NCI-H2081 treated with DMSO at 0.1 percent for 48 hours (cell line): ENCODE data around the gene DYRK3.

ENCODE experiments used
- DNase-seq: peaks from one replicate; lab custom pipeline; 2025; lab: John Stamatoyannopoulos, UW

The DYRK3 gene

GRCh38 chr1:206661161-206661820 is 26.0 kb downstream of the DYRK3 start:
- no peak for DNase-seq

DNA sequence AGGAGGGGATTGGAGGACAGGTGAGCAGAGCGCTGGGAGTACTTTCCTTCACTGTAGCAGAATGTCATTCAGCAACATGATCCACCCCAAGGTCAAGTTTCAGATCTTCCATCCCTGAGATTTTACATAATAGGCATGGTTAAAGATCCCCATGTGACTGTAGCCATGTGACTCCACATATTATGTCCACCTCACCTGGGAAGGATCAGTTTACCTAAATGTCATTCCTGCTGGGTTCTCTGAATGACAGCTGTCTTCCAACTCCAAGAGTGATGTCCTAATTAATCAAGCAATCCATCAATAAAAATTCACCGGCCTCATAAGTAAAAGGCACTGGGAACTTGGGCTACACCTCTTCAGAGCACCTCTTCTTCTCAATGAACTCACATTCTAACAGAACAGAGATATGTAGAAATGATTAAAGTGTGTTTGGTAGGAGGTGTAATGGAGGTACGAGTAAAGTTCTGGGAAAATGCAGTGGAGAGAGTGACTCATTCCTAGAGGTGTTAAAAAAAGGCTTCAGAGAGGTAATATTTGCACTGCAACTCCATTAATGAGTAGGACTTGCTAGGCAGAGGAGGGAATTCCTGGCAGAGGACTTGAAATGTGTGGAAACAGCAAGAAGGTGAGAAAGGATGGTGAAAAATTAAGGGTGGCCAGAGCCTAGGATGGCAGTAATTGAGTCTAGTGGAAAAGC is 27.2 kb downstream of the DYRK3 start:
- DNase-seq, result no peak

DNA sequence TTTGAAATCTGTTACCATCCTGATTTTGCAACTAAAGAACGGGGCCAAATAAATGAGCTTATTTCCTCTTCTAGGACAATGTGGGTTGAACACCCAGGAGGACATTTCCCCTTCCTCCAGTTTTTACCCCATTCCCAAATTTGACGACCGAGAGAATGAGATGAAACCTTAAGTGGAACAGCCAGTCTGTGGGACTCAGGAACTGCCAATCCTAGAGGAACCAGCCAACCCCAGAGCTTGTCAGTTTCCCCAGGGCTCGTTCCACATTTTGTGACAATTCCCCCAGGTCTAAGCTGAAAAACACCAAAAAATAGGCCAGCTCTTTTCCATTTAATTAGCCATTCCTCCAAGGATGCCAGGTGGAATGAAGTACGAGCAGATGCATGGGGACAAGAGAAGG is 28.0 kb downstream of the DYRK3 start:
- DNase-seq, result no peak

- DNase-seq, result no peak
These were observed 28.7 kb downstream of the DYRK3 start for GRCh38 chr1:206663832-206664652.

GRCh38 chr1:206664740-206665139 is 29.4 kb downstream of the DYRK3 start:
- DNase-seq, result no peak

DNA sequence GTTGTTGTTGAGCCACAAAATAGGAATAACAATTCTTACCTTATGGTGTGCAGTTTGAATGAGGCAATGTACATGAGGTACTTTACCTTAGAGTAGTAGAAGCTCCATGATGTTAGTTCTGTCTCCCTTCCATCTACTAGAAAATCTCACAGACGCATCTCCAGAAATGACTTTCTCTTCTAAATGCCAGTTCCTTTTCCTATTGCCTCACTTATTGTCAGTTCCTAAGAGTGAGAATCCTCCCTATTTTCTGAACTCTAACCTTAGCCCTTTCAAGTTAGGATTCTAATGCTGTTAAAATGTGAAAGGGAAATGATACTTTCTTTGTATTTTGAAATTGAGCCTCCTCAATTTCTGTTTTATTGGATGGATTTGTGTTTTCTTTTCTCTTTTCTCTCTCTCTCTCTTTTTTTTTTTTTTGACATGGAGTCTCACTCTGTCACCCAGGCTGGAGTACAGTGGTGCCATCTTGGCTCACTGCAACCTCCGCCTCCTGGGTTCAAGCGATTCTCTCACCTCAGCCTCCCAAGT is 30.8 kb downstream of the DYRK3 start:
- DNase-seq, result no peak

DNA sequence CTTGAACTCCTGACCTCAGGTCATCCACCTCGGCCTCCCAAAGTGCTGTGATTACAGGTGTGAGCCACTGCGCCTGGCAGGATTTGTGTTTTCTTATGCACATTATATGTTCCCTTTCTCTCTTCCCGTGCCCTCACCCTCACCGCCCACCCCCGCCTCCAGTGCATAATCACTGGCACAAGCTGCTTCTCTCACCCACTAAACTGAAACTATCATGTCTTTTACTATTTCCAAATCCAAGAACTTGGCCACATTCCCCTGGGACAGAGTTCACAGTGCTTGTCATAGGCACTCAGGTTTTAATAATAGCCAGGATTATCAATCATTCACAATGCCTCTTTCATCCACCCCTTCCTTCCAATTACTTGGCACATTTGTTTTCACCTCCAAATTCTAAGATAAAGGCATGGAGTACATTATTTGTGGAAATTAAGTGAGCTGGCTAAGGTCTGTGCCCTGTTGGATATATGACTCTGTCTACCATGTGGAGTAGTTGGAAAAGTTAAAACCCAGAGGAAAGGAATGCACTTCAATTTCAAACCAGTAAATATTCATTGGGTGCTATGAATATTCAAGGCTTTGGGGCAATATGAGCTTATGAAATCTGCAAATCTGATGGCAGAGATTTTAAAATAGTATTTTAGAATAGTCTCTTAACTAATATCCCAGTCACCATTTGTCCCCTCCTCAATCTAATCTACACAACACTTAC is 31.8 kb downstream of the DYRK3 start:
- DNase-seq, result no peak

DNA sequence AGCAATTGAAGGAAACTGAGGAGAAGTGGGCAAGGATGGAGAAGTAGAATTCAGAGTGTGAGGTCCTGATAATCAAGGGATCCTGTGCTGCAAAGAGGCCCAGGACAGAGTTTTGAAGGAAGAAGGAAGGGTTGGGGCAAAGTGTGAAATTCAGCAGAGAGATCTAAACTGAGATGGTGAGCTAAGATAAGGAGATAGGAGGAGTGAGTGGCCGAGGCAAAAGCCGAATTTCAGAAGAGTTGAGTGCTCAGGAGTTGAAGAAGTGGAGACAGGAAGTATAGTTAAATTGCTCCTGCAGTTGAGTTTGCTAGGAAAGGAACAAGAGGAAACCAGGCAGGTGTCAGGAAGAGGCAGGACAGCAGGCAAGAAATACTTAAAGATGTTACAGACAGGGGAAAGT is 33.0 kb downstream of the DYRK3 start:
- DNase-seq, result no peak

- DNase-seq, result no peak
These were observed 33.6 kb downstream of the DYRK3 start for GRCh38 chr1:206668874-206669410.

DNA sequence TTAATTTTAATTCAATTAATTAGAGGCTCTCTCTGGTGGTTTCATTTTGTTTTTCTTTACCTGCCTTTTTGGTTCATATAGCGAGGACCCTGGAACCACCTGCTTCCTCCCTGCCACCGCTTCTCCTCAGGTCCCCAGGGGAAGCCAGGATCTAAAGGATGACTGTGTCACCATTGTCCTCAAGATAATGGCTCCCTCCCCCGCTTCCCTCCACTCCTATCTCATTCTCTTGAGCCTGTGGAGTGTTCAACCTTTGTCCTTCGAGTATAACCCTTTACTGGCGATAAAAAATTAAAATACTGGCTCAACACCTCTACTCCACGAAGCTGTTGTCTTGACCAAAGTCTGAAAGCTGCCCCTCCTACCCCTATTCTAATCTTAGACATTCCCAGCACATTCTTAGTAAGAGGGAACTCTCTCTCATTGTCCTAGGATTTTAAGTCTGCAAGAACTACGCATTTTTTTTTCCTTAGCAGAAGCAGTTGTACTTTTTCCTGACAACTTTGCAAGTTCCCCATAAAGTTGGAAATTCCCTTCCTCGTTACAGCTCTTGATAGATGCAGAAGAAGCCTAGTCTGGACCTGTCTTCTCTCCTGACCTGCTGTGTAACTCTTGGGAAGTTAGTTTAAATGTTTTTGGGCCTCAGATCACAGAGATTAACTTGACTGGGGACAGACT is 36.8 kb downstream of the DYRK3 start:
- no peak for DNase-seq

DNA sequence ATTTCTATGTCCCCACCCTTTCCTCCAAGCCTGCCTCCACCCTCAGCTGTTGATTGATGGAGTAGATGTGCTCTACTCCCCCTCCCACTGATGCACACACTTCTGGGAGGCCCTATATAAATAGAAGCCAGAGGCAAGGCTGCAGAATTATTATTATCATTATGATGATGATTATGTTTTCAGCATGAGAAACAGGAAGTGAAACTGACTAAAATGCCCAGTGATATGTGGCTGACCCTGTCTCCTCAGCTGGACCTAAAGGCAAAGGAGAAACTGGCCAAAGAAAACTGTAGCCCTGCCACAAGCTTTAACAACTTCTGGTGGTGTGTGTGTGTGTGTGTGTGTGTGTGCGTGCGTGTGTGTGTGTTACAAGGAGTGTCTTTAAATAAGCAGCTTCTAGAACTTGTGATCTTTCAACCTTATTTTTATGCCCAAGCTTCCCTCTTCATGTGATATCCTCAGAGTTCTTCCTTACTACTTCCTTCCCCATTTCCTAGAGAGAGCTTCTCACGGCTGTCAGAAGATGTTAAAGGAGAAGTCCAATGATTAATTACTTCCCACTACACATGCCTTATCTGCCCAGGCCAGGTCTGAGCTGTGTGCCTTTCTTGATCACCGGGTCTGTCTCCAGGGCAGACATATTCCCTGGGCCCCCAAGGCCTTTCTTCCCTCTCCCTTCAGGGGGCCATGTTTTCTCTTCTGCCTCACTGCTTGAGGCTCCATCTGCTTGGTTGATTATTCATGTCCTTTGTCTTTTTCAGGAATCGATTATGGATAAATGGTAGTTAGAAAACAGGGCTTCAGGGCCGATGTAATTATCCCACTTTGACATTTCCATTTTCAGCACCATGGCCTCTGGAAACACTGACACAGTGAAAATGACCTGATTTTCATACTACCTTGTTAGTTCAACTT is 37.8 kb downstream of the DYRK3 start:
- DNase-seq, result no peak

DNA sequence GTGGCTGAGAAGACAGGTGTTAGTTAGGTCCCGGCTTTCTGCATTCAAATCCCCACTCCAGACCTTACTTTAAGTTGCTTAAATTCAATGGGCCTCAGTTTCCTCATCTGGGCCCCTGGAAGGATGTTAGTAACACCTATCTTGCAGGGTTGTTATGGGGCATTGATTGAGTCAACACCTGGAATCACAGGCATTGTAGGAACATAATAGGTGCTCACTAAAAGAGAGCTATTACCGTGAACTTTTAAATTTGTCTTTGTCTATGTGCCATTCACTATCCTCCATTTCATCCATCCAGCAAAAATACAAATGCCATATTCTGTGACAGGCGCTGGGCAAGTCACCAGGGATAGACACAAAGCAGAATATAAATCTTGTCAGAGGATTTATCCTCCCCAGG is 38.9 kb downstream of the DYRK3 start:
- no peak for DNase-seq

- no peak for DNase-seq
These were observed 39.4 kb downstream of the DYRK3 start for GRCh38 chr1:206674745-206675175.

GRCh38 chr1:206676499-206676898 is 41.2 kb downstream of the DYRK3 start:
- no peak for DNase-seq

GRCh38 chr1:206678490-206678889 is 43.2 kb downstream of the DYRK3 start:
- DNase-seq, result no peak

GRCh38 chr1:206679738-206680211 is 44.4 kb downstream of the DYRK3 start:
- no peak for DNase-seq

GRCh38 chr1:206680279-206680678 is 44.9 kb downstream of the DYRK3 start:
- no peak for DNase-seq

DNA sequence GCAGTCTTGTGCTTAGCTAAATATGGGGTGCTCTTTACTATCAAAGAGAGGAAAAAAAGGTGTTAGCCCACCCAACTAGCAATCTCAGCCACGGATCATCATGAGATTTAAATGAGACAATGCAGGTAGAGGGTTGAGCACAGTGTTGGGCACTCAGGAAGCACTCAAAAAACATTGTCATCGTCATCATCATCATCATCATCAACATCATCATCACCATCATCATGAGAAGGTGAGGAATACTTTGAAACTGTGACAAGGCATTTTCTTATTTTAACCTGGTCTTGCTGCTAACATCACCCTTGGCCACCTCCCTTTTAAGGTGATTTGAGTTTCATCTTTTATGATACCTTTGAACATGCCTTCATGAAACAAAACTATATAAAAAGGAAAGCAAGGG is 46.0 kb downstream of the DYRK3 start:
- DNase-seq, result no peak

DNA sequence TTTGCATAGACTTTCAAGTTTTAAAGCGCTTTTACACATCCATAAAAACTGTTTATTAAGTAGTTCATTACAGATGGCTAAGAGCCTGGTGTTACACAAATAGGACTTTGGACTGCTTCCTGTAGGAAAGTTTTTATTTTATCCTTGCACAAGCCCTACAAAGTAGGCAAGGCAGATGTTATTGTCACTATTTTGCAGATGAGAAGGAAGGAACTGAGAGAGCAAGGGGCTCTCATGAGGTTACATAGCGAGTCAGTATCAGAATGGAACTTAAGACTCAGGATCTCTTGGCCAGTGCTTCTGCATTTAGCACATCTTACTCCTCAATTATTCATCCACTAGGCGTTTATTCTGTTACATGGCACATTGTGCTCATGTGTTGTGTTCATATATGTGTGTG is 46.8 kb downstream of the DYRK3 start:
- no peak for DNase-seq

GRCh38 chr1:206683313-206683712 is 48.0 kb downstream of the DYRK3 start:
- DNase-seq, result no peak
